ENCODE results near the gene SYS1. TPM values are rescaled to one million over a fixed set of nuclear protein-coding genes. Genes with fewer than 3 reads are reported as not detected.

SYS1 gene
- total RNA-seq, 6 experiments from 2014 or later, result 16.6 to 26.2 (median 20.8) TPM

GRCh38 chr20:45338121-45339030 lies 24.6 kb upstream of the SYS1 start:
- Histone ChIP-seq H3K9me3 (no peaks in the 10 kb centered on the region), H3K4me1 (peaks cover 0 to 63% (median 32%) of the 10 kb centered on the region in 4 donors), H3K27ac (peak overlapping the region; percentile 91 to 99 (median 97)), H3K4me3 (peak overlapping the region in 2 of 3 donors; percentile 5 to 35), H3K27me3 (no peaks in the 10 kb centered on the region), H3K36me3 (peaks cover 0 to 35% (median 16%) of the 10 kb centered on the region in 4 donors)
- DNase-seq (no peak), ATAC-seq (peak in 1 of 4 donors; percentile 1)
- 50% methylated on average over 11 of the region's 11 CpGs for WGBS (ENCODE audit: insufficient coverage, low coverage, low lambda C conversion rate, missing lambda C conversion rate)
- TF ChIP-seq CTCF (IDR thresholded peaks at IDR 0.05) (no peak), POLR2A (IDR thresholded peaks at IDR 0.05) (no peak)
- intact Hi-C loops (cut with DNase I), result no loop called here

- Histone ChIP-seq H3K36me3 (peaks cover 0 to 28% (median 13%) of the 10 kb centered on the region in 4 donors), H3K4me3 (no peak overlapping the region), H3K27me3 (no peaks in the 10 kb centered on the region), H3K4me1 (peaks cover 0 to 70% (median 32%) of the 10 kb centered on the region in 4 donors), H3K9me3 (no peaks in the 10 kb centered on the region), H3K27ac (peak overlapping the region; percentile 91 to 99 (median 97))
- TF ChIP-seq CTCF (IDR thresholded peaks at IDR 0.05), result no peak
- TF ChIP-seq POLR2A (IDR thresholded peaks at IDR 0.05), result no peak
- WGBS (ENCODE audit: insufficient coverage, low coverage, low lambda C conversion rate, missing lambda C conversion rate), result 40% methylated on average over 5 of the region's 6 CpGs
- ATAC-seq (no peak), DNase-seq (no peak)
- intact Hi-C loops (cut with DNase I), result no loop called here
Observed at GRCh38 chr20:45339084-45339483, 23.9 kb upstream of the SYS1 start.

GRCh38 chr20:45339799-45340198 lies 23.2 kb upstream of the SYS1 start:
- 67% methylated on average over 1 of the region's 2 CpGs for WGBS (ENCODE audit: insufficient coverage, low coverage, low lambda C conversion rate, missing lambda C conversion rate)
- peaks cover 0 to 77% (median 32%) of the 10 kb centered on the region in 4 donors for H3K4me1 ChIP-seq
- H3K4me3 ChIP-seq, result peak overlapping the region in 1 of 3 donors; percentile 11
- peaks cover 0 to 21% (median 9%) of the 10 kb centered on the region in 4 donors for H3K36me3 ChIP-seq
- peak in 1 of 4 donors; percentile 0 for ATAC-seq
- H3K9me3 ChIP-seq, result no peaks in the 10 kb centered on the region
- no peaks in the 10 kb centered on the region for H3K27me3 ChIP-seq
- no peak for TF ChIP-seq CTCF (IDR thresholded peaks at IDR 0.05)
- no peak for TF ChIP-seq POLR2A (IDR thresholded peaks at IDR 0.05)
- peak overlapping the region; percentile 91 to 99 (median 97) for H3K27ac ChIP-seq
- peak in 1 of 3 donors; percentile 67 for DNase-seq
- intact Hi-C loops (cut with DNase I), result no loop called here

- peak; percentile 19 to 61 (median 44) for ATAC-seq
- Histone ChIP-seq H3K4me3 (peak overlapping the region in 1 of 3 donors; percentile 90), H3K27me3 (no peaks in the 10 kb centered on the region), H3K9me3 (no peaks in the 10 kb centered on the region), H3K36me3 (peaks cover 0 to 15% (median 6%) of the 10 kb centered on the region in 4 donors), H3K27ac (peak overlapping the region; percentile 91 to 99 (median 97)), H3K4me1 (peaks cover 0 to 78% (median 32%) of the 10 kb centered on the region in 4 donors)
- intact Hi-C loops (cut with DNase I), result no loop called here
- TF ChIP-seq CTCF (IDR thresholded peaks at IDR 0.05) (no peak), POLR2A (IDR thresholded peaks at IDR 0.05) (peak; percentile 56)
- WGBS (ENCODE audit: insufficient coverage, low coverage, low lambda C conversion rate, missing lambda C conversion rate), result 16% methylated on average over 5 of the region's 5 CpGs
- peak; percentile 65 to 90 (median 88) for DNase-seq
Observed at GRCh38 chr20:45340236-45340847, 22.6 kb upstream of the SYS1 start.

All from right lobe of liver (tissue), 6 donors.